Spleen (tissue), 7 donors: ENCODE data around the gene ANKRD28.
"Not testable (repeated sequence)": the region's sequence is repeated elsewhere in the genome, so short reads cannot be mapped to it uniquely, and the experiment has no call there.

Experiments used
- CTCF ChIP-seq, 11 experiments: fragments of 200-600 bp in 7 of 11; fragments of 450-650 bp in 4 of 11; sonication (generic) in 4 of 11; IDR thresholded peaks in 8 of 11; conservative IDR thresholded peaks in 3 of 11; 1 replicate in 7 of 11; 2 replicates in 4 of 11; pipeline versions ENCODE4 v1.4.0 to v1.8.0; 2016 to 2021; ENCODE audit warnings: antibody characterized with exemption in 11 of 11, inconsistent platforms in 4 of 11, mild to moderate bottlenecking in 1 of 11
- POLR2AphosphoS5 ChIP-seq, 3 donors: sonication (generic); formaldehyde crosslinking; IDR thresholded peaks; one replicate each; pipeline ENCODE4 v1.5.1; 2017; ENCODE audit warnings: antibody characterized with exemption in 3 of 3
- donor health status: DM: no; HTN: no; CAD: no; lungs with moderate emphysema.
- donor health status: DM: no; HTN: no; CAD: no.
- donor health status: DM: no; HTN: no; CAD: no.

GRCh38 chr3:15745896-15746295 is 51.9 kb downstream of the ANKRD28 start:
- TF ChIP-seq CTCF (IDR thresholded peaks at IDR 0.05 in 8 of 11, conservative IDR thresholded peaks at IDR 0.05 in 3 of 11); POLR2AphosphoS5 (IDR thresholded peaks at IDR 0.05): not testable (repeated sequence)
